Effector CD8-positive, alpha-beta T cell (primary cell): ENCODE measurements around the gene GAS7.
"Not testable (repeated sequence)": the region's sequence is repeated elsewhere in the genome, so short reads cannot be mapped to it uniquely, and the experiment has no call there.

Source experiments
- DNase-seq: peaks from one replicate; lab custom pipeline; 2025; lab: John Stamatoyannopoulos, UW

Gene GAS7

GRCh38 chr17:10021272-10021984 is 177.0 kb downstream of the GAS7 start:
- no peak for DNase-seq

GRCh38 chr17:10019941-10020451 is 178.4 kb downstream of the GAS7 start:
- DNase-seq = no peak

- DNase-seq = no peak
Observed at GRCh38 chr17:10018461-10018891, 179.9 kb downstream of the GAS7 start.

GRCh38 chr17:10016958-10017570 is 181.3 kb downstream of the GAS7 start:
- not testable (repeated sequence) for DNase-seq

- no peak for DNase-seq
Observed at GRCh38 chr17:10013365-10014112, 184.9 kb downstream of the GAS7 start.

- DNase-seq = no peak
Observed at GRCh38 chr17:10010752-10011151, 187.7 kb downstream of the GAS7 start.

GRCh38 chr17:10003705-10004104 is 194.7 kb downstream of the GAS7 start:
- no peak for DNase-seq

- not testable (repeated sequence) for DNase-seq
Observed at GRCh38 chr17:10002567-10003360, 195.6 kb downstream of the GAS7 start.

- no peak for DNase-seq
Observed at GRCh38 chr17:10001306-10001873, 197.0 kb downstream of the GAS7 start.

GRCh38 chr17:9999919-10000695 is 198.3 kb downstream of the GAS7 start:
- DNase-seq = no peak

- no peak for DNase-seq
Observed at GRCh38 chr17:9998060-9998459, 200.3 kb downstream of the GAS7 start.

GRCh38 chr17:9994761-9995160 is 203.6 kb downstream of the GAS7 start:
- DNase-seq = no peak

- DNase-seq = no peak
Observed at GRCh38 chr17:9991796-9992195, 206.6 kb downstream of the GAS7 start.

GRCh38 chr17:9991351-9991750 is 207.1 kb downstream of the GAS7 start:
- no peak for DNase-seq

- DNase-seq = no peak
Observed at GRCh38 chr17:9987779-9988585, 210.4 kb downstream of the GAS7 start.

- no peak for DNase-seq
Observed at GRCh38 chr17:9986754-9987382, 211.5 kb downstream of the GAS7 start.

GRCh38 chr17:9985646-9986045 is 212.8 kb downstream of the GAS7 start:
- DNase-seq = no peak

GRCh38 chr17:9984768-9985167 is 213.6 kb downstream of the GAS7 start:
- no peak for DNase-seq

- DNase-seq = no peak
Observed at GRCh38 chr17:9982159-9982558, 216.2 kb downstream of the GAS7 start.
